RWPE2 (cell line): ENCODE measurements around the gene DGKI.

Source experiments
- ATAC-seq: fragments of 200-7000 bp; cut with Tn5 transposase; 3 replicates; pipeline ENCODE4 v1.9.1; 2021; ENCODE audit warnings: low read depth
- DNase-seq: peaks from one replicate; pipeline ENCODE4 v3.0.0-alpha.2; 2020; ENCODE audit warnings: low spot score
- H3K27ac ChIP-seq: fragments of 450-650 bp; 2 replicates; pipeline ENCODE4 v1.5.1; 2017; ENCODE audit warnings: mild to moderate bottlenecking; ENCODE audit not compliant: poor library complexity, severe bottlenecking
- H3K27me3 ChIP-seq: fragments of 250-450 bp; sonication (Bioruptor Pico); 2 replicates; pipeline ENCODE4 v1.5.1; 2021; ENCODE audit warnings: mild to moderate bottlenecking, moderate library complexity; ENCODE audit not compliant: insufficient read depth, poor library complexity, severe bottlenecking
- H3K36me3 ChIP-seq: fragments of 250-450 bp; sonication (Bioruptor Pico); 2 replicates; pipeline ENCODE4 v1.5.1; 2020; ENCODE audit warnings: low read depth, mild to moderate bottlenecking, moderate library complexity
- H3K4me1 ChIP-seq: fragments of 250-450 bp; sonication (Bioruptor Pico); 2 replicates; pipeline ENCODE4 v1.5.1; 2021; ENCODE audit warnings: mild to moderate bottlenecking, moderate library complexity; ENCODE audit not compliant: insufficient read depth, poor library complexity, severe bottlenecking
- H3K4me3 ChIP-seq: fragments of 250-450 bp; sonication (Bioruptor Pico); 2 replicates; pipeline ENCODE4 v1.5.1; 2021; ENCODE audit warnings: mild to moderate bottlenecking, moderate library complexity; ENCODE audit not compliant: severe bottlenecking
- H3K9me3 ChIP-seq: fragments of 250-450 bp; sonication (Bioruptor Pico); 2 replicates; pipeline ENCODE4 v1.5.1; 2021; ENCODE audit warnings: mild to moderate bottlenecking, moderate library complexity; ENCODE audit not compliant: severe bottlenecking
- CTCF ChIP-seq: fragments of 450-650 bp; IDR thresholded peaks from one replicate; pipeline ENCODE4 v1.5.1; 2017; ENCODE audit warnings: mild to moderate bottlenecking, moderate library complexity; ENCODE audit not compliant: poor library complexity, severe bottlenecking

Gene DGKI

DNA sequence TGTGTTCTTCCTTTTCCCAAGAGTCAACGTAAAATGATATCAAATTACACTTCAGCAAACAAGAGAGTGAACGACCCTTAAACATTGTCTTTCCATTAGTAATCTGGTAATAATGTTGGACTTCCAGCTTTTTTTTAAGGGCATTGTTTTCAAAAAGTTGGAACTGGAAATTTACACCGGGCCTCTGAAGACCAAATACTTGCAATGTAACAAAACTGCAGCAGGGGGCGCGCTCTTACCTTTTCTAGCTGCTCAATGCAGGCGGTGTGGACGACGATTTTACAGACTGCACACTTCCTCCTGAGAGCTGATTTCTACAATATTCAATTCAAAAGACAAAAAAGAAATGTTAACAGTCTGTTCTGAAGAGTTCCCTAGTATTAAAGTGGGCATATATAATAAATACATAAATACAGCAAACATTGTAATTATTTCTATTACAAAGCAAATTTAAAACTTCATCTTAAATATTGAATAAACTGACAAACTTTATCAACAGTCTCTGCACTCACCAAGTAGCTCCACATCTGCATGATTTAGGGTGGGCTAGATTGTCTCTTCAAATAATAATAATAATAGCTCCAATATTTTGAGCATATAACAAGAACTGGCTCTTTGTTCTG, 190.4 kb downstream of the DGKI start:
- Histone ChIP-seq H3K36me3 (no peaks in the 10 kb centered on the region), H3K9me3 (no peaks in the 10 kb centered on the region), H3K27ac (no peak overlapping the region), H3K4me3 (no peak overlapping the region), H3K27me3 (no peaks in the 10 kb centered on the region), H3K4me1 (no peaks in the 10 kb centered on the region)
- no peak for DNase-seq
- TF ChIP-seq CTCF: peak; percentile 95
- peak; percentile 66; the same call in 2 of the 3 replicates for ATAC-seq

DNA sequence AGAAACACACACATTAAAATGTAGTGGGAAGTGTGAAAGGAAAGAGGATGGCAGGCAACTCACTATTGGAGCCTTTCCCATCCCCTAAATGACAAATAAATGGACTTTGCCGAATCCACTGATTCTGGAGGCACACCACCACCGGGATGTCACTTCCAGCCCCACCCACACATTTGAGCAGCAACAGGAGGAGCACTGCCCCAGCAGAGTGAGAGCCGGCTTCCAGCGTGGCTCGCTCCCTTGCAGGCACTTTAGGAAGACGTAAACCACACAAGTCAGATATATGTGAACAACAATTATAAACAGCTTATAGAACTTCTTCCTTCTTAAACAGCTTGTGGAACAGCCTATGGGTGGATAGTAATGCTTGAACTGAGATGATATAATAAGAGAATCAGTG, 191.0 kb downstream of the DGKI start:
- Histone ChIP-seq H3K9me3 (no peaks in the 10 kb centered on the region), H3K36me3 (no peaks in the 10 kb centered on the region), H3K27me3 (no peaks in the 10 kb centered on the region), H3K27ac (no peak overlapping the region), H3K4me1 (no peaks in the 10 kb centered on the region), H3K4me3 (no peak overlapping the region)
- ATAC-seq (no peak), DNase-seq (no peak)
- no peak for TF ChIP-seq CTCF

DNA sequence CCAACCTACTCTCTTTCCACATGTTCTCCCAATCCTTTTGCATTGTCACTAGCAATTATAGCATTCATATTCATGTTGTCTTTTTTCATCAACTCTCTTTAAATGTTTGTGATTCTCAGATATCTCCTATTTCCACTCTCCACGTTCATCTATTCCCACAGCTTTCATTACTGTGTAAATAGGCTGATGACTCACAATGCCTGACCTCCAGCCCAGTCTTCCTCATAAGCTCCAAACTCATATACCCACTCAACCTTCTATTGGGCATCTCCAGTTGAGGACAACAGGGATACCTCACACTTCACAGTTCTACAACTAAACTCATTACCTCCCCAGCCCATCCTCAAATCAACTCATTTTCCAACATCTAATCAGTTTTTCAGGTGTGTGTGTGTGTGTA, 194.1 kb downstream of the DGKI start:
- no peak for TF ChIP-seq CTCF
- H3K9me3 ChIP-seq: no peaks in the 10 kb centered on the region
- no peaks in the 10 kb centered on the region for H3K27me3 ChIP-seq
- 0 out of 3 replicates have a peak, but pooled peaks have one; percentile 31 for ATAC-seq
- no peak overlapping the region for H3K4me3 ChIP-seq
- H3K36me3 ChIP-seq: no peaks in the 10 kb centered on the region
- H3K4me1 ChIP-seq: no peaks in the 10 kb centered on the region
- DNase-seq: no peak
- no peak overlapping the region for H3K27ac ChIP-seq

DNA sequence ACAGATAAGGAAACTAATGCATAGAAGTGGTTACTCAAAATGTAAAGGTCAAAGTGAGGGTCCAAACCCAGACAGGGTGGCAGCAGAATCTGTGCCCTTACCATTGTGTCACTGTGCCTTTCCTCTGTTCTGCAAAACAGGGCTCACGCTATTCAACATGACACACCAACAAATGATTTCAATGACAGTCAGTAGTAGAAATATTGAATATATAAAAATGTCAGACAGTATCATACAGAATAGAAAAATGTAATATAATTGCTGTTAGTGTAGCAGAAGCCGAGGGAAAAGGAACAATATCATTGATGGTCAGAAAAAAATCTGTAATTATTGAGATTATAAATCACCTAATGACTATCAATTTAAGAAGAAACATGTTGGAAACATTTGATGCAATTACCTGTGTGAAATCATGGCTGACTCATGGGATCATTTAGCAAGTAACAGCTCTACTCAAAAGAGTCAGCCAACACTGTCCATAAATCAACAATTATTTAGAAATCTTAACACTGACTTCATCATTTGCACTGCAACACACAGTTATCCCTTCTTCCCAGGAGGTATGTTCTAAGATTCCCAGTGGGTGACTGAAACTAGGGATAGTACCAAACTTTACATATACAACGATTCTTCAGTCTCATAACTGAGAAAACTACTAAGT, 198.7 kb downstream of the DGKI start:
- no peak overlapping the region for H3K27ac ChIP-seq
- no peaks in the 10 kb centered on the region for H3K4me1 ChIP-seq
- H3K27me3 ChIP-seq: peaks cover 5% of the 10 kb centered on the region
- TF ChIP-seq CTCF: no peak
- H3K36me3 ChIP-seq: no peaks in the 10 kb centered on the region
- H3K4me3 ChIP-seq: no peak overlapping the region
- H3K9me3 ChIP-seq: no peaks in the 10 kb centered on the region
- DNase-seq (no peak), ATAC-seq (peak; percentile 38; the same call in 2 of the 3 replicates)

DNA sequence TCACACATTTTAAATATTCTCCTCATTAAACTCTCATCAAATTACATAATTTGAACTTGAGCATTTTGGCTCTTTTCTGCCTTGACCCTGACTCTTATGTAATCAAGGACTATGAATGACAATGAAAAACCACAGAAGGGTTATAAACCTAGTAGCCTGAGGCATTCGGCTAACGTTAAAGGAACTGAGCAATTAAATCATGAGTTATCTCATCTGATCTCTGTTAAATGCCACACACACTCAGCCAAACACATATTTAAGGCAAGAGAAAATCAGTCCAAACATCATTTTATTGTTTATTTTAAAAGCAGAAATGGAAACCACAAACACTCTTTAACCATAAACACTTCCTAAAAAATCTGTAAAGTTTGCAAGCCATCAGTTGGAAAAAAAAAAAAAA, 204.3 kb downstream of the DGKI start:
- no peak for TF ChIP-seq CTCF
- Histone ChIP-seq H3K27ac (no peak overlapping the region), H3K4me1 (no peaks in the 10 kb centered on the region), H3K9me3 (peaks cover 2% of the 10 kb centered on the region), H3K4me3 (no peak overlapping the region), H3K36me3 (no peaks in the 10 kb centered on the region), H3K27me3 (peaks cover 5% of the 10 kb centered on the region)
- no peak for DNase-seq
- ATAC-seq: peak; percentile 79
